LoVo (cell line): ENCODE results near the gene GCAT.
"Not testable (repeated sequence)": the region's sequence is repeated elsewhere in the genome, so short reads cannot be mapped to it uniquely, and the experiment has no call there.

Source experiments
- DNase-seq: peaks from one replicate; pipeline ENCODE4 v3.0.0-alpha.2; 2016; ENCODE audit warnings: low spot score

The GCAT gene

DNA sequence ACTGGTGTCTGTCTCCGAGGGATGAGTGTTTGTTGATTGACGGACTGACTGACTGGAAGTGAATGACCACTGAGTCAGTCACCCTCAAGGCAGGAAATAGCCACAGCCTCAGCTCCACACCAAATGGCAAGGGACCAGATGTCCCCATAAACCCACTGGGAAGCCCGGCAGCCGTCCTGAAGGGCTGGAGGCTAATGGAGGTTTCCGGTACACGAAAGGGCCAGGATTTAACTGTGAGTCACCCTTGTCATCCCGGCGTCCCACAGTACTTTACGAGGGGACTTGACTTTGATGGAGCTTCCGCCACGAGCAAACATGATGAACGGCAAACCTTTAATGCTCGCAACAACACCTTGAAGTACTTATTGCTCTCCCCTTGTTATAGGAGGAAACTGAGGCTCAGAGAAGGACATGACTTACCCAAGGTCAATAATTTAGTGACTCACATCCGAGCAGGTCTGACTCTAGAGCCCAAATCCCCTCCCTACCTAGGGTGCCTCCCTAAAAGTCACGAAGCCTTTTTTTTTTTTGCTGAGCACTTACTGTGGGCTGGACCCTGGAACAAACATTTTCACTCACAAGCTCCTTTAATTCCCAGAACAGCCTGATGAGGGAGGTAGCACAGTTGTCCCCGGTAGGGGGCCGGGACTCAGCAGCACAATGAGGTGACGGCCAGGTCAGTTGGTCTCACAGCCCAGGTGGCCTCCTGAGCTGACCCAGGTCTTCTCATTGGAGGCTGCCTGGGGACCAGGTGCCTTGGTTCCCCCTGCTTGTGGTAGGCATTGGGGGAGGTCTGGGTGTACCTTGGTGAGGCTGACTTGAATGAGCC is 25.2 kb upstream of the GCAT start:
- peak; percentile 66 for DNase-seq

DNA sequence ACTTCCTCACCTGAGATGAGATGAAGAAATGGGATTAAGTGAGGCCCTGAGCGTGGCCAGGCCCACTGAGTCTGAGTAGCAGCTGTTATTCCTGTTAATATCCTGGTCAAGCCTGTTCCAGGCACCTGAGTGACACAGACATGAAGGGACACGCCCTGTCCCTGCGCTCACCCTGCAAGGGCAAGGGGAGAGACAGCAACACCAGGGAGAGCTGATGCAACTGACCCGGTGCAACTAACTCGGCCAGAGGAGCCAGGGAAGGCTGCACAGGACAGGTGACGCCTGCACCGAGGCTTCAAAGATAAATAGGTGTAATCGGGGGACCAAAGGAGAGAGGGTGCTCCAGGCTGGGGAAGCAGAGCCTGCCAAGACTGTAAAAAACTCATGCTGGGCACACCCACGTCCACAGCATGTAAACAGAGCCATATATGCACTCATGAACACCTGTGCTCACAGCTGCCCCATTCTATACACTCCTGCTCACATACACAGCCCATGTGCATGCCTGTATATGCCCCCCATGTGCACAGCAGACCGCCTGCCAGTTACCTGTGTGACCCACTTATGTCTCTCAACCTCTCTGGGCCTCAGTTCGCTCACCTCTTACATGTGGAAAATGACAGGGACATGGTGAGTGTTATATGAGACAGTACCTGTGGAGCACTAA is 22.8 kb upstream of the GCAT start:
- peak; percentile 73 for DNase-seq

DNA sequence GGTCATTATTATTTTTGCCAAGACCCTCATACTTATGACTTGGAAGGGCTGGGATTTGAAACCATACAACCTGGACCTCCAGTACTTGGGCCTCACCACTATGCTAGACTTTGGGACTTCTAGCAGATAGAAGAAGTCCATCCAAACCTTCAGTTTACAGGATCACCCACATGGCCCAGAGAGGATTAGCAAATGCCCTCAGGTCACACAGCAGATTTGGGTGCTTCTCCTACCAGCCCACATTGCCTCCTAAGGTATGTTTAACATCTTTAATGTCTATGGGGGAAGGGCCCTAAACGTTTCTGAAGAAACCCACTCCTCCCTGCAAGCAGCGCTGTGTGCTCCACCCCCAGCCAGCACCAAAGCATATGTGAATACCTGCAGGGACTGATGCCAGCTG is 17.5 kb upstream of the GCAT start:
- no peak for DNase-seq

DNA sequence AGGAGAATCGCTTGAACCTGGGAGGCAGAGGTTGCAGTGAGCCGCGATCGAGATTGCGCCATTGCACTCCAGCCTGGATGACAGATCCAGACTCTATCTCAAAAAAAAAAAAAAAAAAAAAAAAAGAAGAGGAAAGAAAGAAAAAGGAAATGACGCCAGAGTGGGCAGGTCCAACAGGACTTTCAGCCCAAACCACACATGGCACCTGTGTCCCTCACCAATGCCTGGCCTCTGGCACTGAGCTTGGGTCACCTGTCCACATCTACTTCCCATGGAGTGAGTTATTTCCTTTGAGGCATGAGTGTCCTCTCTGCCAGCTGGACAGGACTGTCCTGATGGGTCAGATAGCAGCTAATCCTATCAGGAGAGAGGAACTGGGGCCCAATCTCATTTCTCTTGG is 15.2 kb upstream of the GCAT start:
- no peak for DNase-seq

DNA sequence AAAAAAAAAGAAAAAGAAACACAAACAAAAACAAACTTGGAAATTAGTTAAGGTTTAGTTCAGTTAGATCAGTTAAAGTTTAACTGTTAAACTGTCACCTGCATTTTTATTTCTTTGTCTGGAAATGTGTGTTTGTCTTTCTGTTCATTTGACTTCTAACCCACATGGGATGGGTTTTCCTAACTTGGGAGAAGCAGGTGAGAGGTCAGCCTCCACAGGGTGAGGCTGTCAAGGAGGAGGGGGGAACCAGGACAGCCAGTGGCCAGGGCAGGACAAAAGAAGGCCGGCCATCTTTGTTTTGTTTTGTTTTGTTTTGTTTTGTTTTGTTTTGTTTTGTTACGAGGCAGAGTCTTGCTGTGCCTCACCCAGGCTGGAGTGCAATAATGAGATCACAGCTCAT is 13.4 kb upstream of the GCAT start:
- no peak for DNase-seq

DNA sequence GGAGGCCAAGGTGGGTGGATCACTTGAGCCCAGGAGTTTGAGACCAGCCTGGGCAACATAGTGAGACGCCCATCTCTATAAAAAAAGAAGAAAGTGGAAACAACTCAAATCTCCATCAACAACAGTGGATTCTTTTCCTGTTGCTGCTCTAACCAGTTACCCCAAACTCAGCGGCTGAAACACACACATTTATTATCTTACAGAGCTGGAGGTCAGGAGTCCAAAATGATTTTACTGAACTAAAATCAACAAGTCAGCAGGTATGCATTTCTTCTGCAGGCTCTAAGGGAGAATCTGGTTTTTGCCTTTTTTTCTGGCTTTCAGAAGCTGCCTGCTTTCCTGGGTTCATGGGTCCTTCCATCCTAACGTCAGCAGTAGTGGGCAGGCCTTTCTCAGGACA is 11.7 kb upstream of the GCAT start:
- DNase-seq, result no peak

DNA sequence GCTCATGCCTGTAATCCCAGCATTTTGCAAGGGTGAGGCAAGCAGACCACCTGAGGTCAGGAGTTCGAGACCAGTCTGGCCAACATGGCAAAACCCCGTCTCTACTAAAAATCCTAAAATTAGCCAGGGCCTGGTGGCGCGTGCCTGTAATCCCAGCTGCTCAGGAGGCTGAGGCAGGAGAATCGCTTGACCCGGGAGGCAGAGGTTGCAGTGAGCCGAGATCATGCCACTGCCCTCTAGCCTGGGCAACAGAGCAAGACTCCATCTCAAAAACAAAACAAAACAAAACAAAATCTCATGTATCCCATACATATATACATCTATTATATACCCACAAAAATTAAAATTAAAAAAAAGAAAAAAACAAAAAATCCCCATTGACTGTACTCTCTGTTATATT is 10.5 kb upstream of the GCAT start:
- DNase-seq, result not testable (repeated sequence)

DNA sequence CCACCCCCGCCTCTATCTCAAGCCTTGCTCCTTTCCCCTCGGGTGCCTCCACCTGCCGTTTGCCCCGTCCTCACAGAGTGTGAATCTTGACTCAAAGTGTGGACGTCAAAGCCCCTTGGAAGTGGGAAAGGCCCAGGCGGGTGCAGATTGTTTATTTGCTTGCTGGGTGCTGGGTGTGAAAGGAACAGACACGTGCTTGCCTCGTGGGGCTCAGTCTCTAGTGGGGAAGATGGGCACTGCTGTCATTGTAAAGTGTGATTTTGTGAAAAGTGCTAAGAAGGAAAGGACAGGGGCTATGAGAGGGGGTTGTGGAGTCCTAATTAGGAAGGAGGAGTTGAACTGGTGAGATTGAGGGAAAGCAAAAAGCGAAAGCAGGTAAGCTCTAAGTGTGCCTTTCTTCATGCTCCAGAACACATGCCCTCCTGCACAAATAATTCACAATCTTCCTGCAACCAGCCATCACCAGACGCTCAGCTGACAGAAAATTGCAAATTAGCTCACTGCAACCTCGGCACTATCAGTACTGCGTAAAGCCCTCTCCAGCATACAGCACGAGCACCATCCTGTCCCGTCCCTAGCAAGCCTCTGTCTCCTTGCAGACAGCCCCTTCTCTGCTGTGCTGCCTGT is 9.7 kb upstream of the GCAT start:
- no peak for DNase-seq

DNA sequence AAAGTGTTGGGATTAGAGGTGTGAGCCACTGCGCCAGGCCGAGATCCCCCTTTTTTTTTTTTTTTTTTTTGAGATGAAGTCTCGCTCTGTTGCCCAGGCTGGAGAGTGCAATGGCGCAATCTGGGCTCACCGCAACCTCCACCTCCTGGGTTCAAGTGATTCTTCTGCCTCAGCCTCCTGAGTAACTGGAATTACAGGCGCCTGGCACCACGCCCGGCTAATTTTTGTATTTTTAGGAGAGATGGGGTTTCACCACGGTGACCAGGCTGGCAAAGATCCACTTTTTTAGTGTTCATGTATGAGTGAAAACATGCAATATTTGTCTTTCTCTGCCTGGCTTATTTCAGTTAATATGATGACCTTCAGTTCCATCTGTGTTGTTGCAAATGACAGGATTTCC is 7.8 kb upstream of the GCAT start:
- DNase-seq, result not testable (repeated sequence)

DNA sequence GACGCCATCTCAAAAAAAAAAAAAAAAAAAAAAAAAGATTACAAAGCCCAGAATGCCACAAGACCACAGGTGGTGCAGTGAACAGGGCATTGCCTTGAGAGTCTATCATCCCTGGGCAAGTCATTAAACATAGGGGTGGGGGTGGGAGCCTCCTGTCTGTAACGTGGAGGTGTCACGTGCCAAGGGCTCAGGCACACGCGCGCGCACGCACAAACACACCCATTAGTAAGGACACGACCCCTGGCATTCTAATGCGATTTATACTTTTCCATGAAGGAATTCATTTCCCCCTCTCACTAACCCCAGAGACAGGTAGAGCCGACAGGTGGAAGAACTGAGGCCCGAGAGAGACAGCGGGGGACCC is 5.8 kb upstream of the GCAT start:
- no peak for DNase-seq

DNA sequence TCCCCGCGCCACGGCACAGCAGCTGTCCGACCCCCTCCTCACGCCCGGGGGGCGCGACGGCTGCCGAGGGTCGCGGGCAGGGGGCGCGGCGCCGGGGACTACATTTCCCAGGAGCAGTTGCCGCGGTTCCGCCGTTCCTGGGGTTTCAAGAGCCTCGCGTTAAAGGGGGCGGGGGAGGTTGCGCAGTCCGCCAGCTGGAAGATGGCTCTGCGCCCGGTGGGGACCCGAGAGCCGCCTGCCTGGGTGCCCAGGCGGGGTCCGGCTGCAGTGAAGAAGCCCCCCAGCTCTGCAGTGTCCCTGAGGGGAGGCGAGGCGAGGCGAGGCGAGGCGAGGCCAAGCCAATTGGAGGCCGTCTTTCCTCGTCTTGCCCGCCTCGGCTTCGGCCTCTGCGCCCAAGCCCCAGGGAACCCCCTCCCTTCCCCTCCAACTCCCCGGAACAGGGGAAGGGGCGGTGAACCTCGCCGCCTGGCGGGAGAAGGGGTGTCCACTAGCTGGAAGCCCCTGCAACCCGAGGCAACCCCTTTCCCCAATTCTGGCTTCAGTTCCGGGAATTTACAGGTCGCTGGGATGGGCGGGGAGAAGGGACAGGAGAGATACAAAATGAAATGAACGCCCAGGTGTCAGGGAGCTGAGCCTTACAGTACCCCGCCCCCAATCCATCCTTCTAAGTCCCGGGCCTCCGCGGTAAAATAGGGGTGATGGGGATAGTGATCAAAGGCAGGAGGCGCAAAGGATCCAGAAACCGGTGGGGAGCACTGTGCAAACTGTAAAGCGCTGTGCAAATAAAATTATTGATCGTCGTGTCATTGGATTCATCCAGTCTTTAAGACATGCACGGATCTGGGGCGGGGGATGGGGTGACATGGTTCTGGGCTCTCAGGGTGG is 5.2 kb upstream of the GCAT start:
- DNase-seq, result no peak

DNA sequence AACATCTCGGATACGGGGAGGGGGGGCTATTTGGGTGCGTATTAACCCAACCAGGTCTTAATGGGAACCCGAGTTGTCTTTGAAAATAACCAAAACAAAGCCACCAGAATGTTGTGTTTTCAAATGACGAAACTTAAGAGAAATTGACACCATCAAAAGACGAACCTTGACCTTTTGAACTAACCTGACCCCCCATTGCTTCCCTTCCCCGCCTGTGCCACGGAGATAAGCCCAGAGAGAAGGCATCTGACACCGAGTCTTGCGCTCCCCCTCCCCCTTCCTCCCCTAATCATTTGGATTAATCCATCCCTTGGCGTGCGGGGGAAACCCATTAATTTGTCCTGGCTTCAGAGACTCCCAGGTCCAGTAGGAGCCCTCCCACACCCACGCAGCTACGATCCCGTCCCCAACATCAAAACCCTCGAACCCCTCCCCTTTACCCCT is 4.5 kb upstream of the GCAT start:
- no peak for DNase-seq

DNA sequence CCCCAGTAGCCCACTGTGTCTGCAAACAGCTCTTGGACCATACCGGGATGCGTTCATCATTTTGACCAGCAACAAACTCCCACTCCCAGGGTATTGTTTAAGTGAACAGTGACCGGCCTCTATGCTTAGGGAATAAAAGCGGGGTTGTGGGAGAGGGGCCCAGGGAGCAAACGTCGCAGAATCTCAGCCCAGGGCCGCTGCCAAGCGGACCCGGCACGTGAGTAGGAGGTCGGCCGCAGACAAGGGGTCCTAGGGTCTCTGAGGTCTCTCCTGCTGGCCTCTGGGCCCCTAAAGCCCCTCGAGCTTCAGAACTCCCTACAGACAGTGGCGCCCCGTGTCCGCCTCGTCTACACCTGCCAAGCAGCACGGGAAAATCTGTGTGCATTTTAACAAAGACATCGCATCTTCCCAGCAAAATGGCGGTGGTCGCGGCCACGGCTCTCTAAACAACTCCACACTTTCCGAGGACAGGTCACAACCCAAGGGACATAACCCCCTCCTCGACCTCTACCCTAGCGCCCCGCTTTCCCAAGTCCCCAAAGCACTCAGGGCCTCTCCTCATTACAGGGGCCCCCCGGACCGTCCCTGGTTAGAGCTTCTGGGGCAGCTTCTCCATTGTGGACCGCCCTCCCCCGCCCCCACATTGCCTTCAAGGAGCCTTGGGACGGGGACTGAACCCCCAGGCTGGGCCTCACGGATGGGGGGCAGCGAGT is 3.9 kb upstream of the GCAT start:
- DNase-seq, result no peak

DNA sequence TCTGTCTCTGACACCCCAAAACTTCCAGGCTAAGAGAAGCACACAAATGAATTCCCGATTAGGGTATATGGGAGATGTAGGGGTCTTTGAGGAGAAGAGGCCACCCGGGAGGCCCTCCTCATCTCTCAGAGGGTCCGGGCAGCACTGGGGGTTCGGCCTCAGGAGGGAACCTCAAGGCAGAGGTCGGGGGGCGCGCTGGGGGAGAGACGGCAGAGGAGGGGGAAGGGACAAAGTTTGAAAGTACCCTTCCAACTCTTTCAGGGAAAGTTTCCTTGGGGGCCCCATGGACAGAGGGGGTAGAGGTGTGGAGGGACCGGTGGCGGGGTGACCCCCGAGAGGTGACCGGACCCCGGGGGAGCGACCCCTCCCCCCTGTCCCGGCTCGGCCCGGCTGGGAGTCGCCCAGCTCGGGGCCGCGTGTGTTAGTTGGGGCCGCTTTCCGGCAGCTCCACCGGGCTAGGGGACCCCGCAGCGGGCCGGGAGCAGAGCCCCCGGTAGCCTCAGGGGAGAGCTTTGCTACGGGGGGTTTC is 3.3 kb upstream of the GCAT start:
- no peak for DNase-seq

DNA sequence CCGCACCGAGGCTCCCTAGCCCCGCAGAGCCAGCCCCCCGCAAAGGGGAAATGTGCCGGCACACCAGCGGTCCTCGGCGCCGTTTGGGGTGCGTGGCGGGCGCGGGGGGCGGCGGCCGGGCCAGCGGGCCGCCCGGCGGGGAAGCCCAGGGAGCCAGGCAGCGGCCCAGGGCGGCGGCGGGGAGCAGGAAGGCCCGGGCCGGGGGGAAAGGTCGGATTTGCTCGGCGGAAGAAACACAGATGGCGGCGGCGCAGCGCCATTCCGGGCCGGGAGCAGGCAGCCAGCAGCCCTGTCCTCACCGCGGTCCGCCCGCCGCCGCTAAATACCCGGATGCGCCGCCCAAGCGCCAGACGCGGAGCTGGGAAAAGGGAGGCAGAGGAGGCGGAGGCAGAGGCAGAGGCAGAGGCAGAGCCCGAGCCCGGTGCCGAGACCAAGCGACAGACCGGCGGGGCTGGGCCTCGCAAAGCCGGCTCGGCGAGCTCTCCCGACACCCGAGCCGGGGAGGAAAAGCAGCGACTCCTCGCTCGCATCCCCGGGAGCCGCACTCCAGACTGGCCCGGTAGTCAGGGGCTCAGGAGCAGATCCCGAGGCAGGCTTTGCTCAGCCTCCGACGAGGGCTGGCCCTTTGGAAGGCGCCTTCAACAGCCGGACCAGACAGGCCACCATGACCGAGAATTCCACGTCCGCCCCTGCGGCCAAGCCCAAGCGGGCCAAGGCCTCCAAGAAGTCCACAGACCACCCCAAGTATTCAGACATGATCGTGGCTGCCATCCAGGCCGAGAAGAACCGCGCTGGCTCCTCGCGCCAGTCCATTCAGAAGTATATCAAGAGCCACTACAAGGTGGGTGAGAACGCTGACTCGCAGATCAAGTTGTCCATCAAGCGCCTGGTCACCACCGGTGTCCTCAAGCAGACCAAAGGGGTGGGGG is 2.6 kb upstream of the GCAT start:
- peak; percentile 85 for DNase-seq

DNA sequence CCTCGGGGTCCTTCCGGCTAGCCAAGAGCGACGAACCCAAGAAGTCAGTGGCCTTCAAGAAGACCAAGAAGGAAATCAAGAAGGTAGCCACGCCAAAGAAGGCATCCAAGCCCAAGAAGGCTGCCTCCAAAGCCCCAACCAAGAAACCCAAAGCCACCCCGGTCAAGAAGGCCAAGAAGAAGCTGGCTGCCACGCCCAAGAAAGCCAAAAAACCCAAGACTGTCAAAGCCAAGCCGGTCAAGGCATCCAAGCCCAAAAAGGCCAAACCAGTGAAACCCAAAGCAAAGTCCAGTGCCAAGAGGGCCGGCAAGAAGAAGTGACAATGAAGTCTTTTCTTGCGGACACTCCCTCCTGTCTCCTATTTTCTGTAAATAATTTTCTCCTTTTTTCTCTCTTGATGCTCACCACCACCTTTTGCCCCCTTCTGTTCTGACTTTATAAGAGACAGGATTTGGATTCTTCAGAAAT is 1.9 kb upstream of the GCAT start:
- DNase-seq, result no peak

DNA sequence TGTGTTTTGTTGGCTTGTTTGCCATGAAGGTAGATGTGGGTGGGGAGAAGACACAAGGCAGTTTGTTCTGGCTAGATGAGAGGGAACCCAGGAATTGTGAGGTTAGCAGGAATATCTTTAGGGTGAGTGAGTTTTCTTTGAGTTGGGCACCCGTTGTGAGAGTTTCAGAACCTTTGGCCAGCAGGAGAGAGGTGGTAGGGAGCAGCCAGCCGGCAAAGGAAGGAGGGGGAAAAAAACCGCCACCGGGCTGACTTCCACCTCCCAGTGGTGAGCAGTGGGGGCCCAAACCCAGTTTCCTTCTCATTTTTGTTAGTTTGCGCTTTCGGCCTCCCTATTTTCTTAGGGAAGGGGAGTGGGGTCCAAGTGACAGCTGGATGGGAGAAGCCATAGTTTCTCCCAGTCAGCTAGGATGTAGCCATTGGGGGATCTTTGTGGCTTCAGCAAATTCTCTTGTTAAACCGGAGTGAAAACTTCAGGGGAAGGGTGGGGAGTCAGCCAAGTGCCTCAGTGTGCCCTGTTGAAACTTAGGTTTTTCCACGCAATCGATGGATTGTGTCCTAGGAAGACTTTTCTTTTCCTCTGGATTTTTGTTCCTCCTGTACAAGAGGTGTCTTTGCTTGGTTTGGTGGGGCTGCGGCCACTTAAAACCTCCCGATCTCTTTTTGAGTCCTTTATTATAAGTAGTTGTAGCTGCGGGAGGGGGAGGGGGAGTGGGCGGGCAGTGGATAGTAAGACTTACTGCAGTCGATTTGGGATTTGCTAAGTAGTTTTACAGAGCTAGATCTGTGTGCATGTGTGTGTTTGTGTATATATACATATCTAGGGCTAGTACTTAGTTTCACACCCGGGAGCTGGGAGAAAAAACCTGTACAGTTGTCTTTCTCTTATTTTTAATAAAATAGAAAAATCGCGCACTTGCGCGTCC is 1.1 kb upstream of the GCAT start:
- peak; percentile 19 for DNase-seq

DNA sequence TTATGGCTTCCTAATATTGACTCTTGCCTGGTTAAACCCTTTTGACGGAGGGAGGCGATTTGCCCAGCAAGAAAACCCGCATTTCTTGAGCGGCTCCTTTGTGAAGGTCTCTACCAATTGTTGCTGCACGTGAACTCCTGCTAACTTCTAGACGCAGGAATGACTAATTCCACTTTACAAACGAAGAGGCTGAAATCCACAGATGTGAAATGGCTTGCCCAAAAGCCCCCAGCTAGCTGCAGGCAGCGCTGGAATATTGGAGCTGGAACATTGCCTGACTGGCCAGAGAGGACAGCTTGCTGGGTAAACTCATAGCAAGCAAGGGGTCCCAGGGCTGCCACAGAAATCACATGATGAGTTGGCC is 542 bp downstream of the GCAT start:
- no peak for DNase-seq

DNA sequence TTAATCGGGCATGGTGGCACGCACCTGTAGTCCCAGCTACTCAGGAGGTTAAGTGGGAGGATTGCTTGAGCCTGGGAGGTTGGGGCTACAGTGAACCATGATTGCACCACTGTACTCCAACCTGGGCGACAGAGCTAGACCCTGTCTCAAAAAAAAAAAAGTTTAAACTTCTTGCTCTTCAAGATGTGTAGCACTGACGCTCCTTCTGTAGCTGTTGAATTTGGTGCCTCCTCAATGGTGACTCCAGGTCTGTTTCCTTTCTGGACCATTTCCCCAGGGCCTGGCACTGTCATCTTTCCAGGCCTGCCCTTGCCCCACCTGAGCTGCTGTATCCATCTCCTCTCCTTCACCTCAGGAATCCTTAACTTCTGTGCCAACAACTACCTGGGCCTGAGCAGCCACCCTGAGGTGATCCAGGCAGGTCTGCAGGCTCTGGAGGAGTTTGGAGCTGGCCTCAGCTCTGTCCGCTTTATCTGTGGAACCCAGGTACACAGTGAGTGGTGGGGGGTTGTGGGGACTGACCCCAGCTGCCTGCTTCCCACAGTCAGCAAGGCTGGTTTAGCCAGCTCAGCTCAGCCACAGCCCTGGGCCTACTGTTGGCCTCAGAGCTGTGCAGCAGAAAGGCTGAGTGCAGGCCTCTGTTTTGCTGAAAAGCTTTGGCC is 2.1 kb downstream of the GCAT start:
- no peak for DNase-seq
